Lower leg skin (tissue), 4 donors: ENCODE results near the gene IL18BP. TPM values are rescaled to one million over a fixed set of nuclear protein-coding genes. Genes with fewer than 3 reads are reported as not detected.

Source experiments
- DNase-seq, 2 donors: peaks; one replicate each; pipeline ENCODE4 v3.0.0-alpha.2; 2019; ENCODE audit warnings: low spot score in 2 of 2
- H3K4me3 ChIP-seq: fragments of 200-600 bp; sonication (generic); 2 replicates; pipeline ENCODE4 v1.5.1; 2017; ENCODE audit warnings: mild to moderate bottlenecking, low read depth; ENCODE audit not compliant: poor library complexity, severe bottlenecking
- POLR2A ChIP-seq, 2 donors: fragments of 450-650 bp; IDR thresholded peaks; one replicate each; pipeline ENCODE4 v1.6.1; 2016 to 2017; ENCODE audit warnings: antibody characterized with exemption in 2 of 2, mild to moderate bottlenecking in 1 of 2, moderate library complexity in 1 of 2
- WGBS, 2 donors: methylation state at CpG; one replicate each; pipeline ENCODE4 v1.1.5; 2018; 5-methylcytosine and 5-hydroxymethylcytosine counted together
- intact Hi-C: fragments of 100-400 bp; cut with DNase I; formaldehyde crosslinking; loops from one replicate; pipeline ENCODE4 v1.15.0; 2023; ENCODE audit warnings: low total_unique reads
- total RNA-seq, 4 donors: library from RNA; depleted of rRNA; stranded (reverse); fragments of >200 nt; gene quantifications; one replicate each; pipeline ENCODE4 v1.1.0, GENCODE V29; 2016
- TF ChIP-seq, protein P1 (sequence below), 3 donors: fragments of 450-650 bp; IDR thresholded peaks; one replicate each; pipeline ENCODE4 v1.5.1; 2016; ENCODE audit warnings: antibody characterized with exemption in 3 of 3, mild to moderate bottlenecking in 3 of 3, moderate library complexity in 2 of 3

IL18BP gene
- total RNA-seq, 4 donors from 2014 or later, result 3.0 to 9.1 (median 5.6) TPM

DNA sequence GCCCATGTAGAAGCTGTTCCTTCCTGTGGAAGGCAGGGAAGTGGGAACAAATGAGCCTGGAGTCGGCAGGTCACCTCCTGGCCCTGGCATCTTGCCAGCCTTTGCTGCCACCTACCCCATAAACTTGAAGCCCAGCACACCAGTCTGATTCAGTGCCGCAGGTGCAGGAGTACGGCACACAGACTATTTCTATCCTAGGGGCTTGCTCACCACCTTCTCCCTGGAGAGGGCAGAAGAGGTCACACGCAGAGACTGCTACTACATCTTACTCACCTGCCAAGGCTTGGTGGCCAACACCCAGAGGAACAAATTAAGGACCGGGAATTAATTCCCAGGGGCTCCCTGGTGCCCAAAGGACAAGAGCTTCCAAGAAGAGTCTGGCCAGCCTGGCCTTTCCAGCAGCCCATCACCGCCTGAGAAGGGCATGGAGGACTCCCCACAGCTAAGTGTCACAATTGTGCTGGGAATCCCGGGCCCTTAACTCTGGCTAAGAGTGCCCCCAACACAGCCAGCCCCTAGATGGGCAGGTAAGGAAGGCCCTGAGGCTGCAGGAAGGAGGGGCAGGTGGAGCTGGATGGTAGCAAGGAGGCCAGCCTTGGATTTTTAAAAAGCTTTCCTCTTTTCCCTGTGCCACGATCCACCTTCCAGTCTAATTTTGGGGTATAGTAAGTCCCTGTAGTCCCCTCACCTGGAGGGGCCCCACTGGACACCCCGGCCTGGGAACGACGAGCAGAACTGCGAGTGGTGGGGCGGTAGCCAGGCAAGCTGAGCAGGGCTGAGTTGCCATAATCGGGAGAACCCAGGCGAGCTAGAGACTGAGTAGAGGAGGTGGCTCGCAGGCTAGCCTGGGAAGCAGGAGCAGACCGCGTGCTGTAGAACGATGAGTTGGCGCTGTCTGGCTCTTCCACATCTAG, 6.9 kb downstream of the IL18BP start:
- intact Hi-C loops, result no loop called here
- DNase-seq, result no peak

GRCh38 chr11:72006309-72007088, 7.8 kb downstream of the IL18BP start:
- no peak for DNase-seq
- TF ChIP-seq, protein P1, sequence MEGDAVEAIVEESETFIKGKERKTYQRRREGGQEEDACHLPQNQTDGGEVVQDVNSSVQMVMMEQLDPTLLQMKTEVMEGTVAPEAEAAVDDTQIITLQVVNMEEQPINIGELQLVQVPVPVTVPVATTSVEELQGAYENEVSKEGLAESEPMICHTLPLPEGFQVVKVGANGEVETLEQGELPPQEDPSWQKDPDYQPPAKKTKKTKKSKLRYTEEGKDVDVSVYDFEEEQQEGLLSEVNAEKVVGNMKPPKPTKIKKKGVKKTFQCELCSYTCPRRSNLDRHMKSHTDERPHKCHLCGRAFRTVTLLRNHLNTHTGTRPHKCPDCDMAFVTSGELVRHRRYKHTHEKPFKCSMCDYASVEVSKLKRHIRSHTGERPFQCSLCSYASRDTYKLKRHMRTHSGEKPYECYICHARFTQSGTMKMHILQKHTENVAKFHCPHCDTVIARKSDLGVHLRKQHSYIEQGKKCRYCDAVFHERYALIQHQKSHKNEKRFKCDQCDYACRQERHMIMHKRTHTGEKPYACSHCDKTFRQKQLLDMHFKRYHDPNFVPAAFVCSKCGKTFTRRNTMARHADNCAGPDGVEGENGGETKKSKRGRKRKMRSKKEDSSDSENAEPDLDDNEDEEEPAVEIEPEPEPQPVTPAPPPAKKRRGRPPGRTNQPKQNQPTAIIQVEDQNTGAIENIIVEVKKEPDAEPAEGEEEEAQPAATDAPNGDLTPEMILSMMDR (IDR thresholded peaks at IDR 0.05), result no peak
- no peak for TF ChIP-seq POLR2A (IDR thresholded peaks at IDR 0.05)
- 81 to 88% methylated on average over 8 of the region's 8 CpGs for WGBS, 2 donors
- no peak overlapping the region for H3K4me3 ChIP-seq
- intact Hi-C loops, result no loop called here

More for the DNA sequence above, 6.9 kb downstream of the IL18BP start:
- H3K4me3 ChIP-seq, result no peak overlapping the region
- 80 to 81% methylated on average over 20 of the region's 20 CpGs for WGBS, 2 donors
- TF ChIP-seq POLR2A (IDR thresholded peaks at IDR 0.05), result no peak

DNA sequence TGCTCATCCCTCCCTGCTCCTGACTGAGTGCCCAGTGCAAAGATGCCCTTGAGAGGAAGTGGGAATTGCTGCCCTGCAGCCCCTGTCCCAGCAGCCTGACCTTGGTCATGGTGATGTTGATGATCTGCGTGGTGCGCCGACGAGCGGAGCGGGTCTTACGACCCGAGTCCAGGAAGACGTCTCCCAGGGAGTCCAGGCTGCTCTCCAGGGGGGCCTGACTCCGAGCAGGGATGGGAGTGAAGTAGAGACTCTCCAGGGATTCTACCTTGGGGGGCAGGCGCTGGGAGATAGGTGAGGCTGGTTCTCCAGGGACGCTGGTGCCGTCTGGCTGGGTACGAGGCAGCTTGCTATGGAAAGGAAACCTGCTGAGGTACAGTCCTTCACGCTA, 8.4 kb downstream of the IL18BP start:
- intact Hi-C loops, result no loop called here
- TF ChIP-seq, protein P1 (IDR thresholded peaks at IDR 0.05), result no peak
- TF ChIP-seq POLR2A (IDR thresholded peaks at IDR 0.05), result no peak
- DNase-seq, result no peak
- WGBS, 2 donors, result 89 to 90% methylated on average over 15 of the region's 15 CpGs
- no peak overlapping the region for H3K4me3 ChIP-seq

DNA sequence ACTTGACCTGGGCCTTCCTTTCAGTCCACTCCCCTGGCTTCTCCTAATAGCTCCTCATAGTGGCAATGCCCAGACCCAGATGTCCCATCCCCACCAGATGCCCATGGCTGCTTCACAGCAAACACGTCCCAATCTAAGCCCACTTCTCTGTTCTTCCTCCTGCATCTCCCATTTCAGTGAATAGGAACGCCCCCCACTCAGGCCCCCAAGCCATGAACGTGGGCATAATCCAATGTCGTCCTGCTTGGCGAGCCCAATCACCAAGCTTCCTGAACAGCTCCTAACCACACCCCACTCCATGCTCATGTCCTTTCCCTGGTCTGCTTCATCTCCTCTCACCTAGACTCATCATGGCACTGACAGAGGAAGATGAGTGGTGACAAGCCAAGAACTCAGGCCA, 8.9 kb downstream of the IL18BP start:
- intact Hi-C loops, result no loop called here
- no peak for DNase-seq
- TF ChIP-seq POLR2A (IDR thresholded peaks at IDR 0.05), result no peak
- TF ChIP-seq, protein P1 (IDR thresholded peaks at IDR 0.05), result no peak
- WGBS, 2 donors, result 77% methylated on average over 5 of the region's 5 CpGs
- no peak overlapping the region for H3K4me3 ChIP-seq

- H3K4me3 ChIP-seq, result no peak overlapping the region
- 58 to 62% methylated on average over 7 of the region's 7 CpGs for WGBS, 2 donors
- DNase-seq, result no peak
- TF ChIP-seq, protein P1 (IDR thresholded peaks at IDR 0.05), result no peak
- TF ChIP-seq POLR2A (IDR thresholded peaks at IDR 0.05), result no peak
- intact Hi-C loops, result no loop called here
These were observed 10.0 kb downstream of the IL18BP start for GRCh38 chr11:72008728-72009127.

DNA sequence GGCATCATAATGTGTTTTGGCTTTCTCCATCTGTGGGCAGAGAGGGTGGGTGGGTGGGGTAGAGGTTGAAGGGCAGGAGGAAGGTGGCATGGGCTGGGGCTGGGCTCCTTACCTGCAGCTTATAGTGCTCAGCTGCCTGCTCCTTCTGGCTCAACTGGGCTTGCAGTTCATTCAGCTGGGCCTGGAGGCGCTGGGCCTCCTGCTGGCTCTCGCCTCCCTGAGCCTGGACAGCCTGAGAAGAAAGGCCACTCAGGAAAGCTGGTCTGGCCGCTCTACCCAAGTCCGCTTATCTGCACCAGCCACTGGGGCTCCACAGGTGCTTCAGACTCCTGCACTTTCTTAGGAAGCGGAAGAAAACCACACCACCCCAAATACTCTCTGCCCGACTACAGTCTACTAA, 10.4 kb downstream of the IL18BP start:
- no peak overlapping the region for H3K4me3 ChIP-seq
- intact Hi-C loops, result no loop called here
- DNase-seq, result no peak
- WGBS, 2 donors, result 92 to 93% methylated on average over 6 of the region's 6 CpGs
- TF ChIP-seq POLR2A (IDR thresholded peaks at IDR 0.05), result no peak
